HPDE6-E6E7 (cell line): ENCODE results near the gene EMX2.

Experiments
- DNase-seq: peaks from one replicate; pipeline ENCODE4 v3.0.0; 2011; ENCODE audit warnings: missing footprints; ENCODE audit errors: extremely low spot score

EMX2 gene

GRCh38 chr10:117544711-117545140 lies 2.2 kb downstream of the EMX2 start:
- DNase-seq, result no peak

- DNase-seq, result no peak
These were observed 2.8 kb downstream of the EMX2 start for GRCh38 chr10:117545141-117546019.

DNA sequence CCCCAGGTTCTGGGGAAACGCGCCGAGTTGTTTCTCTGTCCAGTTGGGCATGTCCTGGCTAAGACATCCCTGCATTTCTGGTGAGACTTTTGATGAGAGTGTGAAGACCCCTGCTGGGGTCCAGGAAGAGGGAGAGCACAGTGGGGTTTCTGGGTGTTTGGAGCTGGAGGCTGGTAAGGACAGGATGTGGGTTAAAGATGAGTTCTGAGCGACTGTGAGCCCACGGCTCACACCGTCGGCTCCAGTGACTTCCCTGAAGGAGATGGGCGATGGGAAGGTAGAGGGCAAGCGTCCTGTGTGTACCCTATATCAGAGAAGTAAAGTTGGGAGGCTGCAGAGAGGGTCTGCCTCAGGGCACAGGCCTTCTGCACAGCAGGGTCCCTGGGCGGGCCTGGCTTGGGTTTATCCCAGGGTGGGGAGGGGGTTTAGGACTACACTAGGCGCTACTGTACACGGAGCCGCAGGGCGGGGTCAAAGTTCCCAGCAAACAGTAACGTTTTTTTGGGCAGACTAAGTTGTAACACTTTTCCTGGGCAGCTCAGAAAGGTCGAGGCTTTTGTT lies 3.6 kb downstream of the EMX2 start:
- DNase-seq, result no peak

- DNase-seq, result no peak
These were observed 4.1 kb downstream of the EMX2 start for GRCh38 chr10:117546581-117547015.

DNA sequence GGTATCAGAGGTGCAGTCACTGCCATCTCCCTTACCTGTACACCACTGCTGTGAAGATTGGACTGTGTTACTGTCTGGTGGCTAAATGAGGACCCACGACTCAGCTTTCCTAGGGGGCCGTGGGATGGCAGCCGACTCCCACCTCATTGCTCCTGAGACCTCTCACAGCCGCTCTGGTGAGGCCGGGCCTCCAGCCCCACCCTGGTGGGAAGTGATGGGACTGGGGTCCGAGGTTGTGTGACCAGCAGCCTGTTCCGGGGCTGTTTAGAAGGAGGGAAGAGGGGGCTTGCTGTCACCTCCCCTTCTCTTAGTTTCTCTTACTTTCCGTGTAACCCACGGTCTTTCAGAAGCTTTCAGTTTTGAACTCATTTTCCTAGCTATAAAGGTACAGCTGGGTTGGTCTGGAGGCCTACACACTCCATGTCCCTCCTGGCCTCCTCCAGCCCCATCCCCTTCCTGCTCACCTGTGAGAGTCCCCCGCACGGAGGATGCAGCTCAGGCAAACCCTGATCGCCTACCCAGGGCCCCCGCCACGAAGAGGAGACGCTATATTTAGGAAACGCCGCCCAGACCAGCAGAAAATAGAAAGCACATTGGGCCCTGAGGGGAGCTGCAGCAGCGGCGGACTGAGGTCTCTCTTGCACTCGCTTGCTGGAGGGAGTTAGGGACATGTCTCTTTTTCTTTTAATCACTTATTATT lies 4.6 kb downstream of the EMX2 start:
- no peak for DNase-seq

DNA sequence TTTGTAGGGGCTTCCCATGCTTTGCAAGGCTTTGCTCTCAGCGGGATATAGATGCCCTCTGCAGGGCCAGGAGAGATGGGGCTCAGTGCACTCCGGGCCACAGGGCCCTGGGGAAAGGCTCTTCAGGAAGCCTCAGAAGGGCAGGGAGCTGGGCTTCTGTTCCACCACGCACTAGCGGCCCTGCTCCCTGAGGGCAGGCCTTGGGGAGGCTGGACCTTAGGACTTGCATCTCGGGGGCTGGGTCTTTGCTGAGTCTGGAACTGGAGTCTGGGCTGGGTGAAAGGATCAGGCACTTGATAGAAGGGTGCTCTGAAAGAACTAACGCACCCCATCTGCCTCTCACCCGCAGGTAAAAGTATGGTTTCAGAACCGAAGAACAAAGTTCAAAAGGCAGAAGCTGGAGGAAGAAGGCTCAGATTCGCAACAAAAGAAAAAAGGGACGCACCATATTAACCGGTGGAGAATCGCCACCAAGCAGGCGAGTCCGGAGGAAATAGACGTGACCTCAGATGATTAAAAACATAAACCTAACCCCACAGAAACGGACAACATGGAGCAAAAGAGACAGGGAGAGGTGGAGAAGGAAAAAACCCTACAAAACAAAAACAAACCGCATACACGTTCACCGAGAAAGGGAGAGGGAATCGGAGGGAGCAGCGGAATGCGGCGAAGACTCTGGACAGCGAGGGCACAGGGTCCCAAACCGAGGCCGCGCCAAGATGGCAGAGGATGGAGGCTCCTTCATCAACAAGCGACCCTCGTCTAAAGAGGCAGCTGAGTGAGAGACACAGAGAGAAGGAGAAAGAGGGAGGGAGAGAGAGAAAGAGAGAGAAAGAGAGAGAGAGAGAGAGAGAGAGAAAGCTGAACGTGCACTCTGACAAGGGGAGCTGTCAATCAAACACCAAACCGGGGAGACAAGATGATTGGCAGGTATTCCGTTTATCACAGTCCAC lies 5.4 kb downstream of the EMX2 start:
- no peak for DNase-seq

- no peak for DNase-seq
These were observed 6.6 kb downstream of the EMX2 start for GRCh38 chr10:117549100-117549585.

DNA sequence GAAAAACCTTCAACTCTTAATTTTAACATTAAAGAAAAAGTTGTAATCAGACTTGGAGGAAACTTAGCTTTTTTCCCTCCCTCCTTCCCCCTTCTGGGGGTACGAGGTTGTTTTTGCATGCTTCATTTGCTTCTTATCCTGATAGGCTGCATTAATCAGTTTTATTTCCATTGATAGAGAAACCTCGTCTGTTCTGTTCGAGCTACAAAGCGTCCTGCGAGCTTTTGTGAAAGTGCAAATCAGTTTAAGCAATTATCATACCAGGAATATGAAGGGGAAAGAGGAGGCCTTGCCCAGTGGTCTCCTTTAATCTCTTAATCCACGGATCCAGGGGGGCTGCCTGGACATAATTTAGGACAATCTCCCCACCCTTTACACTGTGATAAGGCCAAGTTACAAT lies 7.5 kb downstream of the EMX2 start:
- no peak for DNase-seq

- no peak for DNase-seq
These were observed 8.2 kb downstream of the EMX2 start for GRCh38 chr10:117550599-117551329.

- no peak for DNase-seq
These were observed 9.0 kb downstream of the EMX2 start for GRCh38 chr10:117551330-117552155.

- no peak for DNase-seq
These were observed 9.6 kb downstream of the EMX2 start for GRCh38 chr10:117552156-117552631.

DNA sequence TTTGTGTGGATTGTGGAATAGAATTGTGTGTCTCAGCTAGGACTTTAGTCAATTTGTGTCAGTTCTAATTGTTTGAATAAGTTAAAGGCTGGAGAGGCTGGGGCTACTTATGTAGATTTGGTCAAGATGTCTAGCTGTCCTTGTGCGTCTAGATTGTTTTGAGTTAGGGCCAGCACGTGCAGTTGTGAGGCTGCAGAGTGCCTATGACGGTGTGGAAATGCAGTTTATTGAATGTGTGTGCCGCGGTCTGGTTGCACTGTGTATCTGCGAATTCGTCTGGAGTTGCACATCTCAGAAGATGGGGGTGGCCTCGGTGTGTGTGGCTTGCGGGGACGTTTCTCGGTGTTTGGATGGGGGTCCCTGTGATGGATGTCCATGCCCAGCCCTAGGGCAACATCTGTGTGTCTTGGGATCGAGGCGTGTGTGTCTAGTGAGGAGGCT lies 10.2 kb downstream of the EMX2 start:
- DNase-seq, result no peak

DNA sequence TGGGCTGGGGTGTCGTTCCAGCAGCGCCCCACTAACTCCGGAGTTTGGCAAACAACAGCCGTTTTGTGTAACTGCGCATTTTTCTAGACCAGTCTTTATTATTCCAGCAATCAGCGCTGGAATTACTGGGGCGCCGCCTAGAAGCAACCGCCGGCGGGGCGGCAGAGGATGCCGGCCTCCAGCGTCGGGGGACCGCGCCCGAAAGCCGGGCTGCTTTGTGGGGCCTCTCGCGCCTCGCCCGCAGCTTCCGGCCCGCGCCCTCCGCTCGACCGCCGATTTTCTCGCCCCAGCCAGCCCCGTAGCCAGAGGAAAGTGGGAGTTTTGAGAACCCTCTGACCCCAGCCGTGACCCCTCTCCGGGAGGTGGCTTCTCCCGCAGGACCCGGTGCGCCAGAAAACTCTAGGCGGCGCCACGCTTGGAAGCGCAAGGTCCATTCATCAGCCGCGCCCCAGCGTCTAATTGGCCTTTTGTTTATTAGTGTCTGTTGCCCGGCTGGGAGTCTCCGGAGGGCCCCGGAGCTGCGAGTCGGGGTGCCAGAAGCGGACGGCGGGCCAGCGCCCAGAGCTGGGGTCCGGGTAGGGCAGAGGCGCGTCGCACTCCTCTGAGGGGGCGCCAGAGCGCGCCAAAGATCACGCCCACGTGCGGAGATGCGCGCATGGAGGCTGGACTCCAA lies 10.7 kb downstream of the EMX2 start:
- DNase-seq, result no peak

GRCh38 chr10:117553815-117554172 lies 11.2 kb downstream of the EMX2 start:
- no peak for DNase-seq

GRCh38 chr10:117554241-117554814 lies 11.8 kb downstream of the EMX2 start:
- DNase-seq, result no peak

DNA sequence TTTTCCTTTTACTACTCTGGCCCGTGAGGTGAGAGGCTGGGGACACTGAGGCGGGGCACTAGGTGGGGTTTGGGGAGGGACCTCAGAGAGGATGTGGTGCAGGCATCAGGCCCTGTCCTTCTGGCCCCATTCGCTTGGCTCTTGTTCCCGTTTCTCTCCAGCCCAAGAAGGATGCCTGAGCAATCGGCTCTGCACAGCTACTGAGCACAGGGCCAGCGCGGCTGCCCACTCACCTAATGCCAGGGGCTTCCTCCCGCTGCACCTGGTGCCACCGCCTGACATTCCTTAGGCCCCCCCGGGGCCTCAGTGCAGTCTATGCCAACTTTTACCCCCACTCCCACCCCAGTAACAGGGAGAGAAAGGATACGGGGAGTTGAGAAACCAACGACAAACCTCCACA lies 12.5 kb downstream of the EMX2 start:
- DNase-seq, result no peak

GRCh38 chr10:117555863-117556262 lies 13.3 kb downstream of the EMX2 start:
- DNase-seq, result no peak

DNA sequence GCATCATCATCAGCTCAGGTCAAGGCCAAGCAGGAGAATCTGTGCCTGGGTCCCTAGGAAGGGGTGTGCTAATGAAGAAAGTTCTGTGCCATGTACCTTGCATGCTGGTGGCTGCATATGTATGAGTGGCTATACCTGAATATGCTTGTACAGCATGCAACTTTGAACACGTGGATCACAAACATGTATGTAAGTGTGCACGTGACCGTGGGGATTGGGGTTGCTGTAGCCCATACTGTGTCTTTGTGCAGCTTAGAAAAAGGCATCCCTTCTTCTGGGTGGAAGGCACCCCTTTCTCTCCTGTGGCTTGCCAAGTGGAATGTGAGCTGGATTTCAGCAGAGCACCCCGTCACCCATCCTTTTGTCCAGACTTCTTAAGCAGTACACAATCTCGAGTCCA lies 13.8 kb downstream of the EMX2 start:
- no peak for DNase-seq

GRCh38 chr10:117559712-117560111 lies 17.2 kb downstream of the EMX2 start:
- no peak for DNase-seq
